GM19193 (cell line): Measurements from ENCODE around the gene SLC8A3.

ENCODE experiments used
- POLR2A ChIP-seq: IDR thresholded peaks from 4 replicates; pipeline ENCODE4 v1.6.1; 2011; ENCODE audit not compliant: insufficient read depth, insufficient read length; ENCODE audit errors: extremely low read depth

SLC8A3 gene

DNA sequence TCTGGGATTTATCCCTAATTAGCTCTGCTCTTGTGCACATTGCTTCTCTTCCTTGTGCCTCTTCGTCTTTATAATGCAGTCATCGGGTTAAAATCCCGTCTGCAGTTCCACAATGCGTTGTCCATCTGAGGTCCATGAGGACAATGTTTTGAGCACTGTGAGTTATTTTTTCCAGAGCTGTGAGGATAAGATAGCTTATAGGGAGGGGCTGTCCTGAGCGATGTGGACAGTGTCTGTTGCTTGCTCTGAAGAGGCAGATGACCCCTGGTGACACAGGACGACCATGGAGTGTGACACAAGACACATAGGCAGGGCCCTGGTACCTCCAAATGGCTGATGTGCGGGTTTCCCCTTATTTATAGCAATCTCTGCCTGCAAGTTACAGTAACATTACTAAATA, 177.0 kb downstream of the SLC8A3 start:
- no peak for TF ChIP-seq POLR2A

DNA sequence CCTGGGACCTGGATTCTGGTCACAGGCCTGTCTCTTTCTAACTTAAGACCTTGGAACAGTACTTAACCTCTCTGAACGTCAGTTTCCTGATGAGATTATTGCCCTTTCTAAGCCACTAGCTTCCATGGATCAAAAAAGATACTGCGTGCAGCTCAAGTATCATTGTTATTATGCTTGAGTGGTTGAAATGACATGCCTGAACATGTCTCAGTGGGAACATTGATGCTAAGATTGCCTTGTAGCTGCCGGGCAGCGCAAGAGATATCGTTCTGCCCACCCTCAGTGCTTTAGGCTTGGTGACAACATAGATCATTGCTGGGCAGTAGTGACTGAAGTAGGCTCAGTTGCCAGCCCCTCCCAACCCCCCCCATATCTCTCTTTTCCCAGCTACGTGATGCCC, 177.7 kb downstream of the SLC8A3 start:
- TF ChIP-seq POLR2A: no peak

DNA sequence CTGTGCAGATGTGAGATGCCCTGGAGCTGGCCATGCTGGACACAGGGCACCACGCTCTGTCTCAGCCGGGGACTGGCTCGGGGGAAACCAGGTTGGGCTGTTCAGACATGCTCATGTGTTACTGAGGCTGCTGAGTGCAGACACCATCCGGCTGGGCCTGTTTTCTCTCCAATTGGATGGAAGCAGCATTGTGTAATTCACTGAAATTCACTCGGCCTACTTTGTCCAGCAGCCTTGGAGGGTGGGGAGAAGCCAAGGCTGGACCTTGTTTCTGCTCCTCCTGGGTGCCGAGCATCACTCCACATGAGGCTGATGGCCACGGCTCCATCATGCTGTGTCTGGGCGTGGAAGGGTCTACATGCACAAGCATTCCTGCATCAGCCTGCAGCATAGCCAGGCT, 178.8 kb downstream of the SLC8A3 start:
- TF ChIP-seq POLR2A: no peak

DNA sequence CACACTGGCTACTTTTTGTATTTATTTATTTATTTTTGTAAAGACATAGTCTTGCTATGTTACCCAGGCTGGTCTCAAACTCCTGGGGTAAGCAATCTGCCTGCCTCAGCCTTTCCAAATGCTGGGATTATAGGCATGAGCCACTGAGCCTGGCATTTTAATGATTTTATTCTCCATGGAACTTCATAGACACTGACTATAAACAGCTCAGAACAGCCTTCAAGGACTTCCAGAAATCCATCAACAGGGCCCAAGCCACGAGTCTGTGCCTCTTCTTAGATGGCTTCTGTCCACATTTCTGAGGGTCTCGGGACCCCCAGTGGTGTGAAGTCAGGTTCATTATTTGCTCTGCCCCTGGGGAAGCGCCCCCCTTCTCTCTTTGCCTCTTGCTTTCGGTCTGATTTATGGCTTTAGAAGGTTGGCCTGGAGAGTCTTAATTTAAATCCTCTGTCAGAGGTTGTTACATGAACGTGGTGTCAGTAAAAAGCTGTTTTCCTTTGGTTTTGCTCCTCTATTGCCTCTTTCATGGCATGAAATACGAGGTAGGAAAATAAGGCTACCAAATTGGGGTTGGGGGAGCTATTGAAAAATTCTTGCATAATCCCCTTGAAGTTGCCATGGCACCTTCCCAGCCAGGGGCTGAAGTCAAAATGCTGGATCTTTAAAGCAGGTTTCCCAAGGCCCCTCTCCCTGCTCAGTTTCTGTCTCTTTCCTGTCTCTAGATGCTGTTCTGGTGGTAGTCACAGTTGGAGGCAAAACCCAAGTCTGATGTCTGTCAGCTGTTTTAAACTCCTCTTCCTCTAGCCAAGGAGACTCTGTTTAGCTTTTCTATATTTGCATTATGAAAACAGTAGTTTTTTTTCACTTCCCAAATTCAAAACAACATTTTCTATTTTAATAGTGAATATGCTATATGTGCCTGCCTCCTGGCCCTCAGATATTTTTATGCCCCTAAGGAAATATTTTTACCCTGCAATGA, 180.2 kb downstream of the SLC8A3 start:
- TF ChIP-seq POLR2A: no peak

DNA sequence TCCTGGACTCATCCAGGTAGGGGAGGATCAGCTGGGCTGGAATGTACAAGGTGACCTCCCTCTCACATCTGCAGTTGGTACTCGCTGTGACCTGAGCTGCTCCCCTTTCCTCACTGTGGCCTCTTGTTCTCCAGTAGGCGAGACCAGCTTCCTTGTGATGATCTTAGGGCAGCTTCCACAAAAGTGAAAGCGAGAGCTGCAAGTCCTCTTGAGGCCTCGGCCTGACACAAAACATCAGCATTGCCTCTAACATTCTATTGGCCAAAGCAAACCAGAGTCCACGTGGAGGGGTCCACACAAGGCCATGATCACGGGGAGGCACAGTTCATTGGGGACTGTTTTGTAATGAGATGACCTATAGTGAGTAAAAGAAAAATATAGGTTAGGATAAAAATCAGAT, 182.1 kb downstream of the SLC8A3 start:
- TF ChIP-seq POLR2A: no peak

DNA sequence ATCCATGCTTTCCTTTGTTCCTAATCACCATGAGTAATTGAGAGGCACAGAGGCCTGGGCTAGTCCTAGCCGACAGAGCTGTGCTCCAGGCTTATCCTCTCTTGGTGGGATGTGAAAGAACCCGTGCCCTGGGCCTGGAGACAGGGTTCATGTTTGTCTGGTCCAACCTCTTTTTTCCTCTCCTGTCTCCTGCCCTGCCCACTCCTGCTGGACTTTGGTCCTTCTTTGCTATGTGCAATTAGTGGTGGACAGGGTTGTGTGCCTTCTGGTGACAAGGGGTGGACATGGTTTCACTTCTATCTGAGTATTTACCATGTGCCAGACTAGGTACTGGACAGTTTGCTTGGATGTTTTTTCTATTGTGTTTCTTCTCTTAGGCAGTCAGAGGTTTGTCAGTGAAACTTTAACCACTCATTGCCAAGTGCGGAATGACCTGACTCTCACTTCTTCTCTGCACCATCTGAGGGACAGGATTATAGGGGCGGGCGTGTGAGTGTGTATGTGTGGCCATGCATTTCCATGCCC, 183.4 kb downstream of the SLC8A3 start:
- TF ChIP-seq POLR2A: no peak

DNA sequence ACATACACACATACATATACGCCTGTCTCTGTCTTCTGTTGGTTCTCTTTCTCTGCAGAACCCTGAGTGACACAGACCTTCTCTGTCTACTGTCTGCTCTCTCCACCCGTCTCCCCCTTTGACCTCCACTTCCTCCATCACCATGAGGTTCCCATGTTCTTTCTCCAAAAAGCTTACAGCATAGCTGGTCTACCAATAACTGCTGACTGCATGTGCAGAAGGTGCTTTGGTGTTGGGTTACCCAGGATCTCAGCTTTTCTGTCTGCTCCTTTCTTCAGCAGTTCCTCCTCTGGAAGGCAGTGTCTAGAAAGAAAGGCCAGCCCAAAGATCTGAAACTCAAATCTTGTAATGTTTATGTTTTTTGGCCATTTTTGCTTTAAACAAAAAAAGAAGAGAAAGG, 184.0 kb downstream of the SLC8A3 start:
- no peak for TF ChIP-seq POLR2A

DNA sequence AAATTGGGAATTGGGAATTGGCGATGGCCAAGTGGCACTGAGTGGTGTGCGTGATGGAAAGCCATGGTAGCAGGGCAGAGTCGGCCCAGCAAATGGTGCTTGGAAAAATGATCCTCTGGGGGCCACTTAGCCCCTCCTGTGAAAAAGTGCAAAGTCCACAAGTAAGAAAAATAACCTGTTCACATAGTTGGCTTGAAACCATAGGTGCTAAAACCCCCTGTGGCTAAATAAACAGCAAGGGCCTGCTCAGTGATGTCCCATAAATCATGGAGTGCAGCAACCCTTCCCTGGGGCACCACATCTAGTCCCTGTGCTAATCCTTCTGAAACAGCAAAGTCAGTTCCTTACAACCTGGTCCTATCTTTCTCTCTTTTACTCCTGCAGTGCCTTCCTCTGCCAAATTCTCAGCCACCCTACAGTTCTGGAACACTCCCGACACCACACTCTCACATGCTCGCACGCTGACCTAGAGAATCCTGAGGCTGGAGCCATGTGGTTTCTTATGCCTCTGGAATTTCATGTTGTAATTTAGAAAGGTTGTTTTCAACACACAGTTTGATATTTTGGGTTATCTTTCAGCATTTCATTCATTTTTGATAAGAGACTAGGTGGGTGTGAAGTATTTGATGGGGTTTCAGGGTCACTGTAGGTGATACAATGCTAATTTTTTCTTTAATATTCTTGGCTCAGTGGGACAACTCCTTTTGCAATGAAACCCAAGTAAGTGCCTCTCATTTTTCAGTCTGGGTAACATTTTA, 186.0 kb downstream of the SLC8A3 start:
- TF ChIP-seq POLR2A: no peak

DNA sequence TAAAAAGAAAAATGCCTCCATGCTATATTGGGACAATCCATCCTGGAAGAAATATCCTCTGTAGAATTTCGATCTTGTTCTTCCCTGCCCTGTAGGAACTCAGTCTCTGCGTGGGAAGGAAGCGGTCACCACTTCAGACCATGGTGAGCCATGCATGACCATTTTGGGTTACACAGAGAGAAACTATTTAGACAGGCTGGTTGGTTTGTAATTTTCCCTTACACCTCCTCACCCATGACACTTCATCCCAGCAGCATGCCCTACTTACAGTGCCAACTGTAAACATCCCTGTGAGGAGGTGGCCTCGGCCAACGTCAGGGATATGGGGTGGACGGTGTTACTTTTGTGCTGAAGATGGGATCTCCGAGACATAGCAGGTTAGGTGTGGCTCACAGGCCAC, 188.2 kb downstream of the SLC8A3 start:
- TF ChIP-seq POLR2A: no peak

DNA sequence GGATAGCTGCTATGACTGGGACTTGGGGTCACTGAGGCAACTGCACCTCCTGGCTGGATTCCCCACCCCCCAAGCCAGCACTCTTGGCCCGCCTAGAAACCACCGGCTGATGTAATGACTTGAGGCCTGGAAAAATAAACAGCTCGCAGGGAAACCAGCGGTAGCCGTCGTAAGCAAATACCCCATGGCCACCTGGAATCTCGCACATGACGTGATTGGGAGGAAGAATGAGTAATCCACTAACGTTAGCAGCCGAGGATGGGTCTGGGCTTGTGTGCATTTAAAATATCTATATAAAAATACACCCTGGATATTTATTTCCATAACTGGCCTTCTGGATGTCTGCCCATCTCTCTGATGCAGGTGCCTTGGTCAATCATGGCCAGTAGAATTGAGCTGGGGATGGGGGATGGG, 189.5 kb downstream of the SLC8A3 start:
- TF ChIP-seq POLR2A: no peak

DNA sequence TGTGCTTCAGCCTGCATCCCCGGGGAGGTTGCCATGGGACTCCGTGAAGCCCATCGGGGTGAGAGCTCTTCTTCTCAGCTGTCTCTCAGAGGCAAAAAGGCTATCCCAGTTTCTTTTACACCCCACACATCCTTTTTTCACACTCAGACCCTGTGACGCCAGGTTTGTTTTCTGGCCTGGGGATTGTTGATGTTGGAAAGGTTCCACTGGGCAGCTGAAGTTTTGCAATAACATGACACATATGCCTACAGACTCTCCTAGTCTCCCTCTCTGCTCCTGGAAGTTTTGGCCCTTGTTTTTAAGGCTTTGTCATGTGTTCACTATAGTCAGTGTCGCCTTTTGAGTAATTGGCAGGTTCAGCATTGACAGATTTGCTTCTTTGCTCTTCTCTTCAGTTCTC, 190.9 kb downstream of the SLC8A3 start:
- no peak for TF ChIP-seq POLR2A

DNA sequence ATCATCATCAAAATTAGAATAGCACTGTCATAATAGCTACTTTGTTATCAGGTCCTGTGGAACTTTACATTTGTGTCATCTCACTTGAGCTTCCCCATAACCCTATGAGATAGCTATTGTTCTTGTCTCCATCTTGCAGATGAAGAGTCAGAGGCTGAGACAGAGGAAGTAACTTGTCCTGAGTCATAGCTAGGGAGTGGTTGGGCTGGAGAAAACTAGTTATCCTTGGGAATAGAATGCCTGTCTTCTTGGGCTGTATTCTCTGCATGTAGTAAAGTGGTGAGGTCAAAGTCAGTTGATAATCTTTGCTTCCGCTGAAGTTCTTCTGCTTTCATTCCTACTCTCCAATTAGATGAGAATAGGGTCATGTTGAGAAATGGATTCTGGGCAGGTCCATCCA, 192.5 kb downstream of the SLC8A3 start:
- no peak for TF ChIP-seq POLR2A
